ENCODE data around the gene CDYL. TPM values are rescaled to one million over a fixed set of nuclear protein-coding genes. Genes with fewer than 3 reads are reported as not detected.

The CDYL gene
- total RNA-seq, 1 donor from 2014 or later = 12.2 TPM

- no peak for TF ChIP-seq CTCF (conservative IDR thresholded peaks at IDR 0.05; ENCODE audit: low read depth, low read length)
- H3K4me3 ChIP-seq (ENCODE audit: low read depth, low read length) = no peak overlapping the region
- DNase-seq (ENCODE audit: low read depth) = no peak
These were observed 131.9 kb downstream of the CDYL start for GRCh38 chr6:4908062-4908461.

- TF ChIP-seq CTCF (conservative IDR thresholded peaks at IDR 0.05; ENCODE audit: low read depth, low read length) = no peak
- no peak for DNase-seq (ENCODE audit: low read depth)
These were observed 133.0 kb downstream of the CDYL start for GRCh38 chr6:4909063-4909706.

DNA sequence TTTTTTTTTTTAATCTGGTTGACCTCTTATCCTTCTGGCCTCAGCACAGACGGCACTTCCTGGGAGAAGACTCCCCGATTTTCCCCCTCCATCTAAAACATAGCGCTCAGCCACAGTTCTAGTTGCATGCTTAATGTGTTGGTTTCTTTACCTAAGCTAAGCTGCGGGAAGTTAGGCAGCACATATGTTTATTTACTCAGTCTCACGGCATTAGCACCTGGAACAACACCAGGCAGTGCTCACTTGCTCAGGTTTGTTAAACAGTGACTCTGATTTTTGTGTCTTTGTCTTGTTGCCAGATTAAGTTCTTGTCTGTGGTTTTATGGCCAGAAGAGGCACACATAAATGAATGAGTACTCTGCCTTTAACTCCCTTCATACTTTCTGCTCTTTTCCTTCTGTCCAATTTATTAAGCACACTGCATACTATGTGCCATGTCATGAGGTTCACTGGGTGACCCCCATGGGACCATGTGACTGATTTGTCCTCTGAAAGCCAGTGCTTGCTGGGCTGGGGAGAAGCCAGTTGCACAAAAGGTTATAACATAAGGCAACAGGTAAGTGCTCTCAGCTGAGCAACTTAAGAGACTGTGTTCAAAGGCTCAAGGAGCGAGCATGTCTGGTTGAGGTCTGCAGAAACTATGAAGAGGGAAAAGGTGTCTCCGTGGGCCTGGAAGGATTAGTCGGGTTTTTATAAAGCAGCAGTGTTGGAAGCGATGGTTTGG is 134.0 kb downstream of the CDYL start:
- DNase-seq (ENCODE audit: low read depth) = no peak
- H3K4me3 ChIP-seq (ENCODE audit: low read depth, low read length) = no peak overlapping the region

More at GRCh38 chr6:4909063-4909706, 133.0 kb downstream of the CDYL start:
- no peak overlapping the region for H3K4me3 ChIP-seq (ENCODE audit: low read depth, low read length)

GRCh38 chr6:4912559-4912958 is 136.4 kb downstream of the CDYL start:
- no peak overlapping the region for H3K4me3 ChIP-seq (ENCODE audit: low read depth, low read length)
- no peak for DNase-seq (ENCODE audit: low read depth)
- TF ChIP-seq CTCF (conservative IDR thresholded peaks at IDR 0.05; ENCODE audit: low read depth, low read length) = no peak

More for the DNA sequence above, 134.0 kb downstream of the CDYL start:
- TF ChIP-seq CTCF (conservative IDR thresholded peaks at IDR 0.05; ENCODE audit: low read depth, low read length) = no peak

GRCh38 chr6:4913705-4914419 is 137.7 kb downstream of the CDYL start:
- no peak for TF ChIP-seq CTCF (conservative IDR thresholded peaks at IDR 0.05; ENCODE audit: low read depth, low read length)
- H3K4me3 ChIP-seq (ENCODE audit: low read depth, low read length) = no peak overlapping the region
- no peak for DNase-seq (ENCODE audit: low read depth)

GRCh38 chr6:4914420-4915159 is 138.4 kb downstream of the CDYL start:
- no peak for DNase-seq (ENCODE audit: low read depth)
- no peak for TF ChIP-seq CTCF (conservative IDR thresholded peaks at IDR 0.05; ENCODE audit: low read depth, low read length)
- no peak overlapping the region for H3K4me3 ChIP-seq (ENCODE audit: low read depth, low read length)

All from epithelial cell of proximal tubule (primary cell).